ENCODE results near the gene KRT84. TPM values are rescaled to one million over a fixed set of nuclear protein-coding genes. Genes with fewer than 3 reads are reported as not detected.

Gene KRT84
- total RNA-seq, 4 donors from 2014 or later: not detected

DNA sequence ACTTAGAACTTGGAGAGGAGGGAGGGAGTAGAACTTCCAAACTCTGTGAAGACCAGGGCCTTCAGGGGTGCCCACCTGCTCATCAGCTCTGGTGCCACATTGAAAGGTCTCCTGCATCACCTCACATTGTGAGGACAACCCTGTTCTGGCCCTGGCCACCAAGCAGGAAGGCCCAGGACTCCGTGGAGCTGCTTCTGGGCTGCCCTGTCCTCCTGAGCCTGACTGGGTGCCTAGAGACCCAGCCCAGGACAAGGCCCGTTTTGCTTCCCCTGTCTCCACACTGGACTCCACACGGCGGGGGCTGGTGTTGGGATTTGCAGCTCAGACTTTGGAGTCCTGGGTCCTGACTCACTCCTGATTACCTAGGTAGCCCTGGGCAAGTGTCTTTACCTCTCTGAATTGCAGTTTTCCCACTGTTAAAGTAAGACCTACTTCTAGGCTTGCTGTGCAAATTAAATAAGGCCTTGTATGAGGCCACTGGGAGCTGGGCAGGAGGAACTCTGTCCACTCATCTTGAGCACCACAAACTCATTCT, 33.2 kb upstream of the KRT84 start:
- Histone ChIP-seq H3K27ac (replicated peaks in 1 of 4) (no peak overlapping the region), H3K36me3 (no peaks in the 10 kb centered on the region), H3K9me3 (no peaks in the 10 kb centered on the region), H3K4me3 (no peak overlapping the region), H3K4me1 (peaks cover under 1 to 27% (median 24%) of the 10 kb centered on the region in 4 donors), H3K27me3 (no peaks in the 10 kb centered on the region)
- WGBS: 100% methylated on average over 1 of the region's 4 CpGs
- no peak for TF ChIP-seq POLR2AphosphoS5 (IDR thresholded peaks at IDR 0.05)
- TF ChIP-seq EP300 (IDR thresholded peaks at IDR 0.05): no peak
- no peak for TF ChIP-seq CTCF (IDR thresholded peaks at IDR 0.05)
- TF ChIP-seq POLR2A (IDR thresholded peaks at IDR 0.05; ENCODE audit: low read depth): no peak
- no peak for DNase-seq (ENCODE audit: extremely low spot score)
- intact Hi-C loops (cut with DNase I): no loop called here

DNA sequence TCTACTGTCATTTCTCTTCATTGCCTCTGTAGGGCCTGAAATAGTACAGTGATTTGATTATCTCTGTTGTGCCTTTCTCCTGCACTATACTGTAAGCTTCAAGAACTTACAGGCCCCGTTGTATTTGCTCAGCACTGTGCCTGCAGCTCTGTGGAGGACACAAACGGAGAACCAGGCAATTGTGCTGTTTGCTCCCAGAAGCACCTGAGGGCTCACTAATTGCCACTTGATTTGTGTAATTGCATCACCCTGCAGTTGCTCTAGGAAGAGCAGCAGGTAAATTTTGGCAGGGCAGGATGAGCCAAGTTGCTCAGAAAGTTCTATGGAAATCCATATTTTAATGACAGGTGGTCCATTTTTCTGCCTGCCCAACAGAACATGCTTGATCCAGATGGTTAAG, 32.3 kb upstream of the KRT84 start:
- Histone ChIP-seq H3K9me3 (no peaks in the 10 kb centered on the region), H3K4me1 (peaks cover 0 to 19% (median 16%) of the 10 kb centered on the region in 4 donors), H3K27me3 (no peaks in the 10 kb centered on the region), H3K36me3 (no peaks in the 10 kb centered on the region), H3K27ac (replicated peaks in 1 of 4) (peak overlapping the region; percentile 57 to 68 (median 64)), H3K4me3 (no peak overlapping the region)
- DNase-seq (ENCODE audit: extremely low spot score): no peak
- TF ChIP-seq POLR2A (IDR thresholded peaks at IDR 0.05; ENCODE audit: low read depth) (no peak), EP300 (IDR thresholded peaks at IDR 0.05) (no peak), CTCF (IDR thresholded peaks at IDR 0.05) (no peak), POLR2AphosphoS5 (IDR thresholded peaks at IDR 0.05) (no peak)
- intact Hi-C loops (cut with DNase I): no loop called here
- 90% methylated on average over 2 of the region's 2 CpGs for WGBS

DNA sequence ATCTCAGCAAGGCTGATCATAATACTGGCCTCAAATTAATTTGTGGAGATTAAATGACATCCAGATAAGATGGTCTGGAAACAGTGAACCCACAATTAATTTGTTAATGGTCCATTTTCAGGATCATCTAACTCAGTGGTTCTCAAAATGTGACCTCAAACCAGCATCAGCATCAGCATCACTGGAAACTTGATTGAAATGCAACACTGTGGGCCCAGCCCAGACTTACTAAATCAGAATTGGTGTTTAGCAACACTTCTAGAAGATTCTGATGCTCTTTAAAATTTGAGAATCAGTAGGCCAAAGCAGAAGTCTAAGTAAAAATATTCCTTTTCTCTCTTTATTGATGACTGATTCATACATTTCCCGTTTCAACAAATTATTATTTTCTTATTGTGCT, 31.3 kb upstream of the KRT84 start:
- peaks cover 0 to 19% (median 15%) of the 10 kb centered on the region in 4 donors for H3K4me1 ChIP-seq
- no peaks in the 10 kb centered on the region for H3K27me3 ChIP-seq
- H3K36me3 ChIP-seq: no peaks in the 10 kb centered on the region
- 79% methylated on average over 1 of the region's 1 CpG for WGBS
- no peak overlapping the region for H3K4me3 ChIP-seq
- peak overlapping the region; percentile 57 to 68 (median 64) for H3K27ac ChIP-seq (replicated peaks in 1 of 4)
- DNase-seq (ENCODE audit: extremely low spot score): no peak
- intact Hi-C loops (cut with DNase I): no loop called here
- H3K9me3 ChIP-seq: no peaks in the 10 kb centered on the region
- TF ChIP-seq POLR2A (IDR thresholded peaks at IDR 0.05; ENCODE audit: low read depth): no peak
- TF ChIP-seq POLR2AphosphoS5 (IDR thresholded peaks at IDR 0.05): no peak

DNA sequence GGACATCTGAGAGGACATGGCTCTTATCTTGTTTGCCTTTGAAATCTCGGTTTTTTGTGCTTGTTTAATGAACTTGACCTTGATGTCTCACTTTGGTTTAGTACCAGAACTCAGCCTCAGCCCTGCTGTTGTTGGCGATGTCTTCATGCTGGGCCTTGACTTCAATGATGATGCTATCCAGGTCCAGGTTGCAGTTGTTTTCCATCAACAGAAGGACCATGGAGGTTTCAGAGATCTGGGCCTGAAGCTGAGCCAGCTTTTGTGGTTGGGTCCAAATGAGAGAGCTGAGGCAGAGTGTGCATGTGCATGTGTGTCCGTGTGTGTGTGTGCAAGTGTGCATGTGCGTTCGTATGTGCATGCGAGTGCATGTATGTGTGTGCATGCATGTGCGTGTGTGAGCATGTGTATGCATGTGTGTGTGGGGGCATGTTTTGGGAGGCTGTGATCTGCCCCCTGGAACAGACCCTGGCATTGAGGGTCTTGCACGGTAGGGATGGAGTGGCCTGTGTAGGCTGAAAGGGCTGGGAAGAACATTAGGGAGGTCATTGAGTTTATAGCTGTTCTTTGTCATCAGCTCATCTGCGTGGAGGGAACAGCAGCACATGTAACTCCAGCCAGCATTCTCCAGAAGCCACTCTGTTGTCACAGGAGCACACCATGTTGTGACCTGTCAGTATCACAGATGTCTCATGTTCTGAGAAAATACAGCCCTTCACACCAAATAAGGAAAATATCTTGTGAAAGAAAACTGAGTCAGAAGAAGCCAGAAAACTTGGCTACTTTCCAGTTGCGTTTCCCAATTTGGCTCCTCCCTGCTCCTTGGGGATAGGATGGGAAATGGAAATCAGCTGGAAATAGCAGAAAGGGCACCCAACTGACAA, 30.7 kb upstream of the KRT84 start:
- TF ChIP-seq EP300 (IDR thresholded peaks at IDR 0.05) (no peak), POLR2A (IDR thresholded peaks at IDR 0.05; ENCODE audit: low read depth) (no peak), POLR2AphosphoS5 (IDR thresholded peaks at IDR 0.05) (peak in 1 of 2 donors; percentile 63), CTCF (IDR thresholded peaks at IDR 0.05) (no peak)
- H3K36me3 ChIP-seq: no peaks in the 10 kb centered on the region
- H3K4me1 ChIP-seq: peaks cover 0 to 22% (median 18%) of the 10 kb centered on the region in 4 donors
- intact Hi-C loops (cut with DNase I): no loop called here
- peak overlapping the region; percentile 42 to 65 (median 60) for H3K27ac ChIP-seq (replicated peaks in 1 of 4)
- no peak for DNase-seq (ENCODE audit: extremely low spot score)
- H3K4me3 ChIP-seq: no peak overlapping the region
- H3K27me3 ChIP-seq: no peaks in the 10 kb centered on the region
- WGBS: 69% methylated on average over 10 of the region's 10 CpGs
- no peaks in the 10 kb centered on the region for H3K9me3 ChIP-seq

GRCh38 chr12:52414936-52415335, 29.5 kb upstream of the KRT84 start:
- Histone ChIP-seq H3K27ac (replicated peaks in 1 of 4) (peak overlapping the region; percentile 42 to 55 (median 46)), H3K27me3 (no peaks in the 10 kb centered on the region), H3K4me1 (peaks cover 0 to 25% (median 20%) of the 10 kb centered on the region in 4 donors), H3K4me3 (no peak overlapping the region), H3K36me3 (no peaks in the 10 kb centered on the region), H3K9me3 (no peaks in the 10 kb centered on the region)
- TF ChIP-seq EP300 (IDR thresholded peaks at IDR 0.05): no peak
- intact Hi-C loops (cut with DNase I): no loop called here
- 79% methylated on average over 5 of the region's 5 CpGs for WGBS
- no peak for DNase-seq (ENCODE audit: extremely low spot score)
